HG03457 (cell line): ENCODE data around the gene CLDN12.
"Not testable (repeated sequence)": the region's sequence is repeated elsewhere in the genome, so short reads cannot be mapped to it uniquely, and the experiment has no call there.

Experiments used
- ATAC-seq: cut with Tn5 transposase; IDR thresholded peaks from one replicate; pipeline ENCODE4 v1.9.1; 2021; ENCODE audit warnings: moderate number of reproducible peaks; ENCODE audit not compliant: unreplicated experiment

The CLDN12 gene

DNA sequence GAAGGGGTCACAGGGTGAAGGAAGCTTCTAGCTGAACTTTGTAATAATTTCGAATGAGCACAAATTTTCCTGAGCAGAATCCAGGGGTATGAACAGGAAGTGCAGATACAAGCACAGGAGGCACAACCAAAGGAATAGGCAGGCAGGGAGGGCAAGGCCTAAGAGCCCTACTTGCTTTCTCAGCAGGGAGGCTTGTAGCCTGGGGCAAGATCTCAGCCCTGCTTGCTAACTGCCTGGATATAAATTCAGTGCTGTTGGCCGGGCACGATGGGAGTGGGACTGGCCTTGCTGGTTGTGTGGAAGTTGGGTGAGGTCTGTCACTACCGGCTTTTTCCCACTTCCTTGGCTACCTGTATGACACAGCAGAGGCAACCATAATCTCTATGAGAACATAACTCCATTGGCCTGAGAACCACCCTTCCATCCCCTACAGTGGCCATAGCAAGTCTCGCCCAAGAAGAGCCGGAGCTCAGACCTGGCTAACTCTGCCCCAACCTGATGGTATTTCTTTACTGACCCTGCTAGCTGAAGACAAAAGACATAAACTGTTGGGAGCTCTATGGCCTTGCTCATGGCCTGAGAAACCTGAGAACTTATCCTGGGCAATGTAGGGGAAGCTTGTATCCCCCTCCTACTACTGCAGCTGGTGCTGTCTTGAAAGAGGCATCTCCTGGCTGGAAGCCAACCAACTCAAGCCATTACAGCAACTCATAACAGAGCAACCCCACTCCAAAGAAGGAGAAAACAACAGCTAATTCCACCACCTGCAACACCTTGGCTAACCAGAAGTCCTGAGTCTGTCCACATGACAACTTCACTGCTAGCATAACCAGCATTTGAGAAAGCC, 27.6 kb downstream of the CLDN12 start:
- no peak for ATAC-seq

DNA sequence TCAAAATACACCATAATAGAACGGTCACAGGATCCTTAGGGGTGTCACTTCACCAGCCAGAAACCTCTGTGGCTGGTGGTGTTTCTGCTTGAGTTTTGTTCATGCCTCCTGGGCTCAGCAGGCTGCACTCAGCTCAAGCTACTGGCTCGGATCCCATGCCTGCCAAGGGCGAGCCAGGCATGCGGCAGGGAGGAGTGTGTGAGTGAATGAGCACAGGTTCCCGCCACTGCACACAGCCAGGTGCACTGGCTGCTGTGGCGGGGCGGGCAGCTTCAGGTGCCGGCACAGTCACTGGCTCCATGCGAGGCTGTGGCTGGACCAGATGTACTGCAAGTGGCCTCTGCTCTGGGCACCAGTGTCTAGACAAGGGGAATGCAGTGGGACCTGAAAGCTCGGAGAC, 29.5 kb downstream of the CLDN12 start:
- ATAC-seq: no peak

DNA sequence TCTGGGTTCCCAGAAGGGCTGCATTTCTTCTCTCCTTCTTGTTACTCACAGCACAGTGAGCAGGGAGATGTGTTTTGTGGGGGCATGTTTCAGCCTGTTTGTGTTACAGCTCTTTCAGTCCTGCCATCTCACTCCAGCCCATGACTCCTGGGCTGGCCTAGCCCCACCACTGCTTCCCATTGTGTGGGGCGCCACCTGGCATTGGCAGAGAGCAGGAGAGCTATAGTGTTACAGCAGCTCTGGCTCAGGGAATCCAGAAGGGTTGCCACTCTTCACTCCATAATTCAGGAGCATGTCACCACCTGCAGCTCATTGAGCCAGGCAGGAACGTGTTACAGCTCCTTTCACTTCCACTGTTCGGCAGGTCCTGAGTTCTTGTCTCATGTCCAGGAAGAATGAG, 30.0 kb downstream of the CLDN12 start:
- no peak for ATAC-seq

DNA sequence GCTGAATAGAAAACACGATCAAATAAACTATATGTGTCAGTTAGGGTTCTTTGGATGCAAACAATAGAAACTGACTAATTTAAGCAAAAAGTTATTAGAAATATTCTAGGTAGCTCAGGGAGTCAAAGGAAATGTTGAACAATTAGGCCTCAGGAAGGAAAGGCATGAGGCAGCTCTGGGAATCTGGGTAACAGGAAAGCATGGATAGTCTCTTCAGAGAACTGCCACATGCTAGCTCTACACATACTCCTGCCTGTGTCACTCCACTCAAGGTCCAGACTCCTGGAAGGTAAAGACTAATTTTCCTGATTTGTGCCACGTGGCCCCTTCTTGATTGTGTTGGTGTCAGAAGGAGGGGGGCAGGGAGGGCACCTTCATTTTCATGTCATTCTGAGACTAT, 42.4 kb downstream of the CLDN12 start:
- ATAC-seq: no peak

DNA sequence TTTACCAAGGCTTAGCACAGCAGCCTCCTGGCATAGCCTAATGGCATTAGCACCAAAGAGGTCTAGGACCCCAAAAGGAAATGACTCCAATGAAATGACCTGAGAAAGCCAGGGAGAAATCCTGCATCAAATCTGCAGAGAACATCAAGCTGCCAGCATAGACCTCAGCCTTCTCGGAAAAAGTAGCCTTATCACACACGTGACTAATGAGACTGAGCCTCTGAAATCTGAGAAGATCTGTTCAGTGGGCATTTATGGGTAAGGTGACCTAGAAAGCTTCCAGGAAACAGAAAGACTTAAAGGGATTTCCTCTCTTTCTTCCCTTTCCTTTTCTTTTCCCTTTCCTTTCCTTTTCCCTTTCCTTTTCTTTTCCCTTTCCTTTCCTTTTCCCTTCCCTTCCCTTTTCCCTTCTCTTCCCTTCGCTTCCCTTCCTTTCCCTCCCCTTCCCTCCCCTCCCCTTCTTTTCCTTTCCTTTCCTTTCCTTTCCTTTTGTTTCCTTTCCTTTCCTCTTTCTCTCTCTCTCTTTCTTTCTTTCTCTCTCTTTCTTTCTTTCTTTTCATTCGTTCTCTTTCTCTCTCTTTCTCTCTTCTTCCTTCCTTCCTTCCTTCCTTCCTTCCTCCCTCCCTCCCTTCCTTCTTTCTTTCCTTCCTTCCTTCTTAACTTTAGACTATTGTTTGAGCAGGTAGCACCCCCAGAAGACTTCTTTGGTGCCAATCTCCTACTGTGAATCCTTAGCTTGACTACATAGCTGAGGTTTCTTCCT, 43.1 kb downstream of the CLDN12 start:
- ATAC-seq: no peak

DNA sequence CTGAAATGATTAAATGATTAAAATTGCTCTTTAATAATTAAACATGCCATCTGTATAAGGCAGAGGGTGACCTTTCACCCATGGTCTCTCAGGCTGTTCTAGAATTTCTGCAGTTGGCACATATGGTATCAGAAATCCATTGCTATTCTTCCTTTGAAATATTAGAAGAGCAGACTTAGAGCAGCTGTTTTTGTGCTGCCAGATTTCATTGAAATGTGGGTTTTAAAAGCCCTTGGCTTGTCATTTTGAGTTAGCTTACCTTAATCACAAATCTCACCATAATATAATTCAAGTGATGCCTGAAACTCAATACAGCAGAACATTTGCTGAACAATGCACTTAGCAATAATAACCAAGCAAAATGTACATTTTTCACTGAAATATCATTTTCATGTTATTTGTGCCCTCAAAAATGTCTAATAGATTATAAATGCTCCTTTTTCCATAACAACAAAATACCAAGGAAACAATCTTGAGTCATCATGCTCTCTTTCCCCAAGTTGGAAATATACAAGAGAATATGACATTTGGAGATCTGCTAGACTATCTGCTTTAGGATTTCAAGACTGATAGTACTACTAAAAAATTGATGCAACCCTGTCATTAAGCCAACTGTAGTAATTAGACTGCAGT, 50.1 kb downstream of the CLDN12 start:
- no peak for ATAC-seq

DNA sequence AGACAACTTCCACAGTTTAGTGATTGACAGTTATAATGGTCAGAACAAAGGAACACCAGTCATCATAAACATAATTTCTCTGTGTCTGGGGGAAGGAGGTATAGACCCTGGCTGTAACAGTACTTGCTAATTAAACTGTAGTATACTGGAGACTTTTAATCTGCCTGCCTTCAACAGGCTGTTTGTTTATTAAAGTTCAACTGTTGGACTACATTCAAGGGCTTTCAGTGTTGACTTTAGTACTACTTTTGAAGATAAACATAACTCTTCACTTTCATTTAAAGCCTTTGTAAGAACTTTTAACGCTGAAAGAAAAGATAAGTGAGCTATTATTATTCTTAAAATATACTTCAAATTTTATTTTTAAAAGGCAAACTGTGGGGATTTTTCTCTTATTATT, 50.7 kb downstream of the CLDN12 start:
- ATAC-seq: no peak

DNA sequence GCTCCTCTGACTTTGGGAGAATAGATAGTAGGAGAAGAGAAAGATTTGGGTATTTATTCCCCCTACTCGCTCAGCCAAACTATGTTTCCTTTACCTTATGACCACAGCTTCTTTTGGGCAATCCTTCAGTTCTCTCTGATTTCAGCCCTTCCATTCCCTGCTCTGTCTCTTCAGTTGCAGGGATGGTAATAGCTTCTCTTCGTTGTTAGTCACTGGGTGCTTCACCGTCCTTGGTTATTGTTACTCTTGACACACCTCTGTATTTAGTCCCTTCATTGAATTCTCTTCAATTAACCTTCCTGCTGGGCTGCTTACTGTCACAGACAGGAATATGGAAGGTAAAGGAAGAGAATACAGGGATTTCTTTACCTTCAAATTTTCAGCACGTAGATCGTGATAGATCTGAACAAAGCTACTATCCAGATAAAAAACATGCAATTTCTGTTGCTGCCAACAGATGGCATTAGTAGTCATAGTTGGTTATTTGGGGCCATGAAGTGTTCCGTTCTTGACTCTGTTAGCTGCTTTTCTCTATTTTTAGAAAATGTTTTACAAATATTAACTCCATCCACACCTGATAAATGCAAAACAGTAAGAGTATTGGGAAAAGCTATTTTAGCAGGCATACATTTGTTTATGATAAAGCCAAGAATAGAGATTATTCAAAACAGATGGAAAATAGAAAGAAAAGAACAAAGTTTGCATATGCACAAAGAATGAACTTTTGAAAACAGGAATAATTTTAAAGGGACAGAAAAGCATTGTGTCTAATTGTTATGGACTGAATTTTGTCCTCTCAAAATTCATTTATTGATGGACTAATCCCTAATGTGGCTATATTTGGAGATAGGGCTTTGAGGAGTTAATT, 52.1 kb downstream of the CLDN12 start:
- peak; percentile 80 for ATAC-seq

DNA sequence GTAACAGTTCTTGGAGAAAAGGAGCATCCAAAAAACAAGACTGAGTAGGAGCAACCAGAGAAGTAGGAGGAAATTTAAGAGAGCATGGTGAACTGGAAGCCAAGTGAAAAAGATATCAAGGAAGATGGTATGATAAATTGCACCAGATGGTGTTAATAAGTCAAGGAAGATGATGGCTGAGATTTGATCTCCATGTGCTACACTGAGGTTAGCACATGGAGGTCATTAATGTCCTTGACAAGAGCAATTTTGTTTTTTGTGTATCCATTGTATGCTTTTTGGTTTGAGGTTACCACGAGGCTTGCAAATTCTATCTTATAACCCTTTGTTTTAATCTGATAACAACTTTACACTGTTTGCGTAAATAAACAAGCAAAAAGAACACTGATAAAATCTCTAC, 54.8 kb downstream of the CLDN12 start:
- no peak for ATAC-seq

DNA sequence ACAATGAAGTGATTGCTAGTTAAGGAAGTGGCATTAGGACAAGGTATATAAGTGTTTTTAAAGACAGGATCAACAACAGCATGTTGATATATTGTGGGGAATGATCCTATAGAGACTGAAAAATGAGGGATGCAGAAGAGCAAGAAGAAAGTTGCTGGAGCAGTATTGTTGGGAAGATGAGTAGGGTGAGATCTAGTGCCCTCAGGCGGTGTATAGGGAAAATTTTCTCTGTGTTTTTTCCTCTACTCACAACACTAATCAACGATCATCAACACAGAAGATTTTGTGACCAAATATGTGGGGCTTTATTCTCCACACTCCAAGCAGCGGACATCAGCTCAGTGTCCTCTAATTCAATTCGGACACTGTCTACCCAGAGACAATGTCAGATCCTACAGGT, 56.6 kb downstream of the CLDN12 start:
- no peak for ATAC-seq

DNA sequence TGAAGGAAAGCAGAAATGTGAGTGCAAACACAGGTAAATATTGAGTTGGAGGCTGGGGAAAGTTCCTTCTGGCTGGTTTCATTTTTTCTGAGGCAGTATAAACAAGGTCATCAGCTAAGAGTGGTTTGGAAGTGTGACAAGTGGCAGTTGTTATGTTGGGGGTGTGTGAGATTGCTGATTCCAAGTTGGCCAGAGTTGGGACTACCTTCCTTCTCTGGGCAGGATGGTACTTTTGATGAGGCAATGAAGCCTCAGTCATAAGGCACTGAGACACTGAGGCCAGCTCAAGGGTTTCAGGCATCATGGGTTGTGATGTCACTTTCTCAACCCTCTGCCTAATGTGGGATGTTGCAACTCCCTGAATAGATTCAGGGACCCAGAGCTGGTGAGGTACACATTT, 58.0 kb downstream of the CLDN12 start:
- ATAC-seq: no peak

DNA sequence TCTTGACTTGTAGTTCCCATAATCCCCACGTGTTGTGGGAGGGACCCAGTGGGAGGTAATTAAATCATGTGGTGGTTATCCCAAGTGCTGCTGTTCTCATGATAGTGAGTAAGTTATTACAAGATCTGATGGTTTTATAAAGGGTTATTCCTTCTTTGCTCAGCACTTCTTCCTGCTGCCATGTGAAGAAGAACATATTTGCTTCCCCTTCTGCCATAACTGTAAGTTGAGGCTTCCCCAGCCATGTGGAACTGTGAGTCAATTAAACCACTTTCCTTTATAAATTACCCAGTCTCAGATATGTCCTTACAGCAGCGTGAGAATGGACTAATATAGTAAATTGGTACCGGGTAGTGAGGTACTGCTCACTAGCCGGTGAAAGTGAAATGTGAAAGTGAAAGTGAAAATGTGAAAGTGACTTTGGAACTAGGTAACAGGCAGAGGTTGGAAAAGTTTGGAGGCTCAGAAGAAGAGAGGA, 59.9 kb downstream of the CLDN12 start:
- ATAC-seq: not testable (repeated sequence)
